HepG2 (cell line): ENCODE data around the gene SRD5A3. TPM values are rescaled to one million over a fixed set of nuclear protein-coding genes. Genes with fewer than 3 reads are reported as not detected.

Experiments used
- ETS1 ChIP-seq: sonication (generic); formaldehyde crosslinking; IDR thresholded peaks from 2 replicates; pipeline ENCODE4 v1.4.0; 2020; ENCODE audit warnings: missing genetic modification reagents
- GABPB1 ChIP-seq: IDR thresholded peaks from 2 replicates; pipeline ENCODE4 v1.6.1; 2016; ENCODE audit warnings: mild to moderate bottlenecking, missing genetic modification reagents, moderate library complexity, missing compliant biosample characterization
- GTF2F1 ChIP-seq: fragments of 150-350 bp; IDR thresholded peaks from 2 replicates; pipeline ENCODE4 v1.6.1; 2014; ENCODE audit warnings: low read length
- HNF4A ChIP-seq: sonication (generic); formaldehyde crosslinking; IDR thresholded peaks from 2 replicates; pipeline ENCODE4 v1.4.0; 2020; ENCODE audit warnings: missing genetic modification reagents
- HNRNPK ChIP-seq: fragments of 200-400 bp; formaldehyde crosslinking; IDR thresholded peaks from 2 replicates; pipeline ENCODE4 v1.6.1; 2018; ENCODE audit warnings: low read length, low read depth, moderate library complexity, mild to moderate bottlenecking; ENCODE audit not compliant: poor library complexity, severe bottlenecking
- IRF2 ChIP-seq: IDR thresholded peaks from 2 replicates; pipeline ENCODE4 v1.6.1; 2018; ENCODE audit warnings: missing genetic modification reagents, missing compliant biosample characterization
- MED1 ChIP-seq: sonication (generic); formaldehyde crosslinking; IDR thresholded peaks from 2 replicates; pipeline ENCODE4 v1.4.0; 2020; ENCODE audit warnings: missing genetic modification reagents
- MED13 ChIP-seq: sonication (generic); formaldehyde crosslinking; IDR thresholded peaks from 2 replicates; pipeline ENCODE4 v1.5.0; 2020; ENCODE audit warnings: missing genetic modification reagents
- MNT ChIP-seq: fragments of 450-650 bp; IDR thresholded peaks from 2 replicates; pipeline ENCODE4 v1.6.1; 2016
- MXD3 ChIP-seq: IDR thresholded peaks from 2 replicates; pipeline ENCODE4 v1.6.1; 2016; ENCODE audit warnings: mild to moderate bottlenecking, missing biosample characterization, missing genetic modification reagents
- ZGPAT ChIP-seq: IDR thresholded peaks from 2 replicates; pipeline ENCODE4 v1.6.1; 2016; ENCODE audit warnings: mild to moderate bottlenecking
- ZHX1 ChIP-seq: sonication (generic); formaldehyde crosslinking; IDR thresholded peaks from 2 replicates; pipeline ENCODE4 v1.8.1; 2022; ENCODE audit warnings: low read depth, mild to moderate bottlenecking, missing genetic modification reagents
- ZMYM2 ChIP-seq: sonication (generic); formaldehyde crosslinking; IDR thresholded peaks from 2 replicates; pipeline ENCODE4 v1.8.0; 2022; ENCODE audit warnings: mild to moderate bottlenecking, missing genetic modification reagents
- ZNF414 ChIP-seq: sonication (generic); formaldehyde crosslinking; IDR thresholded peaks from 2 replicates; pipeline ENCODE4 v1.5.0; 2020; ENCODE audit warnings: missing genetic modification reagents
- ZNF569 ChIP-seq: sonication (generic); formaldehyde crosslinking; IDR thresholded peaks from 2 replicates; pipeline ENCODE4 v1.5.0; 2020; ENCODE audit warnings: mild to moderate bottlenecking, missing genetic modification reagents, moderate library complexity, borderline replicate concordance
- ZNF589 ChIP-seq: sonication (generic); formaldehyde crosslinking; conservative IDR thresholded peaks from 2 replicates; pipeline ENCODE4 v1.8.0; 2022; ENCODE audit warnings: mild to moderate bottlenecking, moderate library complexity, missing genetic modification reagents
- ZNF710 ChIP-seq: sonication (generic); formaldehyde crosslinking; IDR thresholded peaks from 2 replicates; pipeline ENCODE4 v1.5.0; 2020; ENCODE audit warnings: mild to moderate bottlenecking, missing genetic modification reagents, borderline replicate concordance
- ZNF713 ChIP-seq: sonication (generic); formaldehyde crosslinking; IDR thresholded peaks from 2 replicates; pipeline ENCODE4 v1.4.0; 2020; ENCODE audit warnings: mild to moderate bottlenecking, missing genetic modification reagents
- polyA plus RNA-seq, 8 experiments: library from polyadenylated mRNA; depleted of rRNA in 3 of 8; stranded (reverse) in 7 of 8; unstranded in 1 of 8; fragments of >200 nt; fragmentation: Illumina TruSeq in 4 of 8; extraction: Trizol in 4 of 8; gene quantifications; 2 replicates each; pipeline versions ENCODE4 v1.2.1 to v1.2.3, GENCODE V29; 2011 to 2016; ENCODE audit warnings: low read depth in 4 of 8, missing spikeins in 1 of 8, mixed read lengths in 1 of 8; ENCODE audit not compliant: insufficient read depth in 1 of 8
- total RNA-seq, 5 experiments: library from RNA; depleted of rRNA; stranded (reverse); fragments of >200 nt; fragmentation: Illumina TruSeq; extraction: Trizol; gene quantifications; 2 replicates each; pipeline ENCODE4 v1.2.3, GENCODE V29; 2016; ENCODE audit warnings: low read depth in 1 of 5

The SRD5A3 gene
- total and polyA plus RNA-seq, 2 of the 13 experiments (the other 11 are each of a cell fraction or from before 2014, with no cell fraction given), result 12.4 to 18.4 TPM

GRCh38 chr4:55395529-55396307 lies 49.7 kb downstream of the SRD5A3 start, which contains the start of gene TMEM165 (continued):
- TF ChIP-seq ZNF713 (no peak), IRF2 (CRISPR knock-in tag) (peak; percentile 13; the same call in 1 of the 2 replicates), HNRNPK (peak; percentile 49), ZNF414 (CRISPR knock-in tag) (peak; percentile 88), ZGPAT (CRISPR knock-in tag) (peak; percentile 86), ZMYM2 (no peak), MNT (0 out of 2 replicates have a peak, but pooled peaks have one; percentile 4), ZNF589 (CRISPR knock-in tag) (no peak), GABPB1 (peak; percentile 80), MED13 (CRISPR knock-in tag) (peak; percentile 42; the same call in 1 of the 2 replicates), ZHX1 (CRISPR knock-in tag) (peak; percentile 72), MED1 (CRISPR knock-in tag) (peak; percentile 48; the same call in 1 of the 2 replicates), ZNF710 (0 out of 2 replicates have a peak, but pooled peaks have one; percentile 43), GTF2F1 (no peak), HNF4A (CRISPR knock-in tag) (no peak), ETS1 (CRISPR knock-in tag) (0 out of 2 replicates have a peak, but pooled peaks have one; percentile 48), ZNF569 (CRISPR knock-in tag) (no peak), MXD3 (peak; percentile 74; the same call in 1 of the 2 replicates)
